Measurements from ENCODE around the gene SCRN2. TPM values are rescaled to one million over a fixed set of nuclear protein-coding genes. Genes with fewer than 3 reads are reported as not detected.
A peak's percentile ranks its signal among the peaks of the same experiment; 100 is the strongest.

SCRN2 gene
- total and polyA plus RNA-seq, 2 of the 13 experiments (the other 11 are each of a cell fraction or from before 2014, with no cell fraction given) = 21.7 to 29.5 TPM

- TF ChIP-seq KAT7 (CRISPR knock-in tag; IDR thresholded peaks at IDR 0.05; ENCODE audit: borderline replicate concordance) = peak; percentile 91; the same call in 1 of the 2 replicates
- no peak for TF ChIP-seq IKZF1 (IDR thresholded peaks at IDR 0.05)
- TF ChIP-seq REPIN1 (CRISPR knock-in tag; IDR thresholded peaks at IDR 0.05; ENCODE audit: borderline replicate concordance, low read depth) = 0 out of 2 replicates have a peak, but pooled peaks have one; percentile 45
- TF ChIP-seq MLXIP (CRISPR knock-in tag; IDR thresholded peaks at IDR 0.05; ENCODE audit: borderline replicate concordance) = no peak
- peak; percentile 51 for TF ChIP-seq MEIS2 (CRISPR knock-in tag; IDR thresholded peaks at IDR 0.05)
- no peak for TF ChIP-seq SRF (IDR thresholded peaks at IDR 0.05; ENCODE audit: low read depth, low read length)
- peak; percentile 67; the same call in 1 of the 2 replicates for TF ChIP-seq HINFP (CRISPR knock-in tag; IDR thresholded peaks at IDR 0.05; ENCODE audit: low read depth)
- TF ChIP-seq MIER2 (CRISPR knock-in tag; IDR thresholded peaks at IDR 0.05) = 0 out of 2 replicates have a peak, but pooled peaks have one; percentile 43
- TF ChIP-seq TFE3 (CRISPR knock-in tag; IDR thresholded peaks at IDR 0.05) = no peak
- TF ChIP-seq IRF2 (CRISPR knock-in tag; IDR thresholded peaks at IDR 0.05) = peak; percentile 20; the same call in 1 of the 2 replicates
- TF ChIP-seq DMTF1 (CRISPR knock-in tag; IDR thresholded peaks at IDR 0.05) = no peak
- no peak for TF ChIP-seq PRDM4 (CRISPR knock-in tag; IDR thresholded peaks at IDR 0.05; ENCODE audit: borderline replicate concordance)
- no peak for TF ChIP-seq LRRFIP1 (CRISPR knock-in tag; conservative IDR thresholded peaks at IDR 0.05)
- no peak for TF ChIP-seq ZNF558 (CRISPR knock-in tag; IDR thresholded peaks at IDR 0.05; ENCODE audit: borderline replicate concordance)
Observed at GRCh38 chr17:47850692-47851573, 9.9 kb upstream of the SCRN2 start, which contains the start of gene SP6 (continued).

Measured in HepG2 (cell line).